HG03108 (cell line): ENCODE results near the gene ZNF526.

ENCODE experiments used
- ATAC-seq: cut with Tn5 transposase; IDR thresholded peaks from one replicate; pipeline ENCODE4 v1.9.1; 2021; ENCODE audit warnings: moderate library complexity; ENCODE audit not compliant: unreplicated experiment

The ZNF526 gene, protein sequence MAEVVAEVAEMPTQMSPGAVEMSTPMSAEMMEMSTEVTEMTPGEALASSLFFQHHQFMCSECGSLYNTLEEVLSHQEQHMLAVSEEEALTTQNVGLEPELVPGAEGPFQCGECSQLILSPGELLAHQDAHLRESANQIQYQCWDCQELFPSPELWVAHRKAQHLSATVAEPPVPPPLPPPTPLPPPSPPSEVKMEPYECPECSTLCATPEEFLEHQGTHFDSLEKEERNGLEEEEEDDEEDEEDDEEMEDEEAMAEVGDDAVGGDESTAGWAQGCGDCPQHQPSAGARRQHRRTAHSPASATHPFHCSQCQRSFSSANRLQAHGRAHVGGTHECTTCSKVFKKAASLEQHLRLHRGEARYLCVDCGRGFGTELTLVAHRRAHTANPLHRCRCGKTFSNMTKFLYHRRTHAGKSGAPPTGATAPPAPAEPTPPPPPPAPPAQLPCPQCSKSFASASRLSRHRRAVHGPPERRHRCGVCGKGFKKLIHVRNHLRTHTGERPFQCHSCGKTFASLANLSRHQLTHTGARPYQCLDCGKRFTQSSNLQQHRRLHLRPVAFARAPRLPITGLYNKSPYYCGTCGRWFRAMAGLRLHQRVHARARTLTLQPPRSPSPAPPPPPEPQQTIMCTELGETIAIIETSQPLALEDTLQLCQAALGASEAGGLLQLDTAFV

DNA sequence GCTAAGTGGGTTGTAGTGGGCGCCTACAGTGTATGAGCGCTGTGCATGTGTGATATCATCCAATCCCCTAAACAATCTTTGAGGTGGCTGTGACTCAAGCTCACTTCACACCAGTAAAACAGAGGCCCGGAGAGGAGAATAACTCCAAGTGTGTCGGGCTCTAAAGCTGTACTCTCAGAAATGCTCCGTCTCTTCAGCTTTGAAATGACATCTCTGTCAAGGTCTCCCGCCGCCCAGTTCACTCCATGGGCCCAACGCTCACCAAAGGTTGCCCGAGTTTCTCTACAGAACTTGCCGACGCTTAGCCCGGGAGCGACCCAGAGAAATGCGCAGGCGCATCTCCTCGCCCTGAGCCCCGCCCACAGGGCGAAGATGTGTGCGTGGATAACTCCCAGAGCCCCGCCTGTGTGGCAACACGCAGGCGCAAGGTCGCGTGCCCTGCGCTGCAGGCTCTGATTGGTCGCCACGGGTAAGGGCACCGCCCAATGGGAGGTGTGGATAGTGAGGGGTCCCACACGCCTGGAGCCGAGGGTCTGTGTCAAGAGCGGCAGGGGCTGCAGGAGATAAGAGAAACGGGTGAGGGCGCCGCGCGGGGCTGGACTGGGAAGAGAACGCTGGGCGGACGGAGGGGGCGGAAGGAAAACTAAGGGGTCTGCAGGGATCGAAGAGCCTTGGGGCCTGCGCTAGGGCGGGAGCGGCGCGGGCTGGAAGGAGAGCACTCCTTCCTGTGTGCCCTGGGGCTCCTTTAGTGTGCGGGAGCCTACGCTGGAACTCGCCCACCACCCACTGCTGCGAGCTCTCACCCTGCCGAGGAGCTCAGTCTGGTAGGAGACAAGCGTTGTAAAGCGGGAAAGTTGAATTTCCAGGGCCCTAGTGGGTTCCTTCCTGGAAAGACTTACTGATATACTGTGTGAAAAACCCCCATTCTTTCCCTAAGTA lies at the start of gene ZNF526:
Gene ZNF526, plus strand, starts transcription at position 501 of the 939 bp plus-strand sequence. CDS start 4,092 bp downstream, outside the sequence.
- peak; percentile 61 for ATAC-seq

GRCh38 chr19:42170715-42171114 lies 49.4 kb upstream of the ZNF526 start:
- ATAC-seq, result no peak

GRCh38 chr19:42172261-42172660 lies 47.9 kb upstream of the ZNF526 start:
- no peak for ATAC-seq

GRCh38 chr19:42173695-42174094 lies 46.4 kb upstream of the ZNF526 start:
- ATAC-seq, result no peak

DNA sequence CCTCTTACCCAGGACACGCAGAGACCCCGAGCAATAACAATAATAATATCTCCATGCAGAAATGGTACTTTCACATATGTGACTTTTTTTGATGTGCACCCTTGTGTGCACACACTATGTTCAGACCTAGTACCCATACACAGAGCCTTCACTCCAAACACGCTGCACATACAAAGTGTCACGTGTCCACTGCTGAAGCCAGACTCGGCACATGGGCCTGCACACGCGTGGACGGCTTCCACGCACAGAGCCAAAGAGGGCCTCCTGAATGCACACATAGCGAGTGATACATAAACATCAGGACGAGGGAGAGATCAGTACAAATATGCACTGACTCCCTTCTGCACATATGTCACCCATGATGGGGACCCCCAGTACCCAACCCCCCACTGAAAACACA lies 45.9 kb upstream of the ZNF526 start:
- ATAC-seq, result no peak

GRCh38 chr19:42174958-42175734 lies 45.0 kb upstream of the ZNF526 start:
- ATAC-seq, result no peak

GRCh38 chr19:42175952-42176648 lies 44.0 kb upstream of the ZNF526 start:
- no peak for ATAC-seq

GRCh38 chr19:42176649-42176989 lies 43.5 kb upstream of the ZNF526 start:
- no peak for ATAC-seq

DNA sequence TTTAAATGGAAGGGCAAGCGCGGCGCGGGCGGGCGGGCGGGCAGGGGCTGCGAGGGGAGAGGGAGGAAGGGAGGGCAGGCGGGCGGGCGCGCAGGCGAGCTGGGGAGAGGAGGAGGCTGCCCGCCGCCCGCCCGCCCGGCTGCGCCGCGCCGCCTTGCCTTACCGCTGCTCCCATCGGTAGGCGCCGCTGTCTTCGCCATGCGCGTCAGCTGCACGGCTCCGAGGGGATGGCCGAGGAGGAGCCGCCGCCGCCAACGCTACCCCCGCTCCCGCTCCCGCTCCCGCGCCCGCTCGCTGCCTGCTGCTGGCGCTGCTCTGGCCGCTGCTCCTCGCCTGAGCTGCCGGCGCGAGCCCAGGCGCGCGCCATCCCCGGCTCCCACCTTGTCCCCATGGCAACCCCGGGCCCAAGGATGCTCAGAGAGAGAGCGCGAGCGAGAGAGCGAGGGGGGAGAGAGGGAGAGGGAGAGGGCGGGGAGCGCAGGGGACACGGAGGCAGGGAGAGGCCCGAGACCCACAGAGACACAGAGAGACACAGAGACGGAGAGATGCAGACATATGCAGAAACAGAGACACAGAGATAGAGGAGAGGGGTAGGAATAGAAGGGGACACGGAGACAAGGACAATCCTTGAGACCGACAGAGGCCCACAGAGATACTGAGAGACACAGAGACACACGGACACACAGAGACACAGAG lies 43.0 kb upstream of the ZNF526 start:
- no peak for ATAC-seq

- no peak for ATAC-seq
Observed at GRCh38 chr19:42177686-42178019, 42.5 kb upstream of the ZNF526 start.

GRCh38 chr19:42178791-42179674 lies 41.1 kb upstream of the ZNF526 start:
- ATAC-seq, result no peak

- ATAC-seq, result no peak
Observed at GRCh38 chr19:42184401-42184861, 35.7 kb upstream of the ZNF526 start.

- ATAC-seq, result no peak
Observed at GRCh38 chr19:42185277-42185676, 34.8 kb upstream of the ZNF526 start.

- no peak for ATAC-seq
Observed at GRCh38 chr19:42188665-42189064, 31.4 kb upstream of the ZNF526 start.

DNA sequence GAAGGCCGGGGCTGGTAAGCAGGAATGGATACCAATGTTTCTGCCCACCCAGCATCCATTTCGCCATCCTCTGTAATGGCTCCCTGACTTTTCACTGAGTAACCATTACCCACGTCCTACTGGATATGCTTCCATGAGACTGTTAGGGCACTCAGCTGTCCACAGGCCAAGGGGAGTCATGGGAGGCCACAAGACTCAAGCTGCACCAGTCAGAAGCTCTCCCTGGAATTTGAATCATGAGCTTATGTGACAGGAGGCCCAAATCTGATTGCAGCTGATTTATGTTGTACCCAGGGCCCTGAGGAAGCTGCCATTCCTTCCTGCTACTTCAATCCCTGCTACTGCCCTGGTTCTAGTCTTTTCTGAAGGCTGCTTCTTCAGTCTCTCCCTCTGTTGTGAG lies 31.0 kb upstream of the ZNF526 start:
- ATAC-seq, result no peak

DNA sequence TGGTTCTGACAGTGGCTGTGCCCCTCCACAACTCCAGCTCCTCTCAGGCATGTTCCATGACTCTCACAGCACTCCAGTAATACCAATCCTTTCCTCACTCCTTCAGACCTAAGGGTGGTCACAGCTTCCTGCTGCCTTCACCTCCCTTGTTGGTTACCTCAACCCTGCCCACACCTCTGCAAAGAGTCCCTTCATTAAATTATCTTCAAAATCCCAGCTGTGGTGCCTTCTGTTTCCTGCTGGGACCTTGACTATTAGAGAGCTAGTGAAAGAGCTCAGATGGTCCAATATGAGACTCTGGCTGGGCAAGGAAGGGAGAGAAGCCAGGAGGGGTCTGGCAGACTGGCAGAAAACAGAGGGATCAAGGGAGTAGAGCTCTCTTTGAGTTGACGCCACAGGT lies 28.8 kb upstream of the ZNF526 start:
- no peak for ATAC-seq

- no peak for ATAC-seq
Observed at GRCh38 chr19:42191855-42192254, 28.3 kb upstream of the ZNF526 start.

DNA sequence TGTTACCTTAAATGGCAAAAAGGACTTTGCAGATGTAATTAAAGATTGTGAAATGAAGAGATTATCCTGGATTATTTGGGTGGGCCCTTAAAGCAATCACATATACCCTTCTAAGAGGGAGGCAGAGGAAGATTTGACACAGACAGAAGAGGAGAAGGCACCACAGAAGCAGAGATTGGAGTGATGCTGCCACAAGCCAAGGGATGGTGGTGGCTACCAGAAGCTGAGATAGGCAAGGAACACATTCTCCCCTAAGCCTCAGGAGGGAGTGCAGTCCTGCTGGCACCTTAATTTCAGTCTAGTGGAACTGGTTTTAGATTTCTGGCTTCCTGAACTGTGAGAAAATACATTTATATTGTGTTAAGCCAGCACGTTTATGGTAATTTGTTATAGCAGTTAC lies 26.8 kb upstream of the ZNF526 start:
- ATAC-seq, result no peak
